ENCODE data around the gene CUL4A.
"Not testable (repeated sequence)": the region's sequence is repeated elsewhere in the genome, so short reads cannot be mapped to it uniquely, and the experiment has no call there.

Gene CUL4A

GRCh38 chr13:113302986-113303385 is 93.6 kb downstream of the CUL4A start:
- TF ChIP-seq CTCF (IDR thresholded peaks at IDR 0.05; ENCODE audit: low read depth, low read length), result no peak
- in situ Hi-C loops (cut with HindIII; ENCODE audit: low sequenced_read_pairs), result no loop called here
- H3K4me3 ChIP-seq (ENCODE audit: low read depth, low read length), result no peak overlapping the region
- no peak for DNase-seq (ENCODE audit: low read depth, low spot score)

- in situ Hi-C loops (cut with HindIII; ENCODE audit: low sequenced_read_pairs), result no loop called here
- no peak overlapping the region for H3K4me3 ChIP-seq (ENCODE audit: low read depth, low read length)
- no peak for TF ChIP-seq CTCF (IDR thresholded peaks at IDR 0.05; ENCODE audit: low read depth, low read length)
- DNase-seq (ENCODE audit: low read depth, low spot score), result no peak
Observed at GRCh38 chr13:113304121-113304520, 94.7 kb downstream of the CUL4A start.

GRCh38 chr13:113305208-113305607 is 95.8 kb downstream of the CUL4A start:
- no peak for TF ChIP-seq CTCF (IDR thresholded peaks at IDR 0.05; ENCODE audit: low read depth, low read length)
- in situ Hi-C loops (cut with HindIII; ENCODE audit: low sequenced_read_pairs), result no loop called here
- peak; percentile 50 for DNase-seq (ENCODE audit: low read depth, low spot score)
- H3K4me3 ChIP-seq (ENCODE audit: low read depth, low read length), result no peak overlapping the region

- no peak for TF ChIP-seq CTCF (IDR thresholded peaks at IDR 0.05; ENCODE audit: low read depth, low read length)
- DNase-seq (ENCODE audit: low read depth, low spot score), result no peak
- in situ Hi-C loops (cut with HindIII; ENCODE audit: low sequenced_read_pairs), result no loop called here
- H3K4me3 ChIP-seq (ENCODE audit: low read depth, low read length), result no peak overlapping the region
Observed at GRCh38 chr13:113307491-113307890, 98.1 kb downstream of the CUL4A start.

- no peak for DNase-seq (ENCODE audit: low read depth, low spot score)
- no peak for TF ChIP-seq CTCF (IDR thresholded peaks at IDR 0.05; ENCODE audit: low read depth, low read length)
- in situ Hi-C loops (cut with HindIII; ENCODE audit: low sequenced_read_pairs), result no loop called here
- H3K4me3 ChIP-seq (ENCODE audit: low read depth, low read length), result no peak overlapping the region
Observed at GRCh38 chr13:113309473-113309872, 100.1 kb downstream of the CUL4A start.

- DNase-seq (ENCODE audit: low read depth, low spot score); H3K4me3 ChIP-seq (ENCODE audit: low read depth, low read length); in situ Hi-C loops (cut with HindIII; ENCODE audit: low sequenced_read_pairs): not testable (repeated sequence)
Observed at GRCh38 chr13:113314112-113314511, 104.7 kb downstream of the CUL4A start.

GRCh38 chr13:113314895-113315470 is 105.6 kb downstream of the CUL4A start:
- H3K4me3 ChIP-seq (ENCODE audit: low read depth, low read length); in situ Hi-C loops (cut with HindIII; ENCODE audit: low sequenced_read_pairs); DNase-seq (ENCODE audit: low read depth, low spot score): not testable (repeated sequence)

- in situ Hi-C loops (cut with HindIII; ENCODE audit: low sequenced_read_pairs), result no loop called here
- no peak for TF ChIP-seq CTCF (IDR thresholded peaks at IDR 0.05; ENCODE audit: low read depth, low read length)
- no peak overlapping the region for H3K4me3 ChIP-seq (ENCODE audit: low read depth, low read length)
- DNase-seq (ENCODE audit: low read depth, low spot score), result no peak
Observed at GRCh38 chr13:113315992-113316391, 106.6 kb downstream of the CUL4A start.
